Liver (tissue), 9 donors: ENCODE measurements around the gene GBGT1. TPM values are rescaled to one million over a fixed set of nuclear protein-coding genes. Genes with fewer than 3 reads are reported as not detected.

ENCODE experiments used
- DNase-seq: peaks from one replicate; pipeline ENCODE4 v3.0.0-alpha.2; 2017; ENCODE audit warnings: low spot score
- H3K27ac ChIP-seq, 2 donors: one replicate each; pipeline ENCODE4 v1.7.0; 2013; ENCODE audit warnings: inconsistent platforms in 2 of 2, low read length in 2 of 2, control low read depth in 1 of 2, low read depth in 1 of 2, mild to moderate bottlenecking in 1 of 2
- H3K27me3 ChIP-seq, 4 donors: one replicate each; pipeline versions ENCODE4 v1.6.1 to v1.7.0; 2013; ENCODE audit warnings: low read length in 3 of 4, inconsistent platforms in 1 of 4, mild to moderate bottlenecking in 1 of 4, moderate library complexity in 1 of 4; ENCODE audit not compliant: control insufficient read depth in 4 of 4, insufficient read depth in 4 of 4
- H3K36me3 ChIP-seq, 4 donors: one replicate each; pipeline versions ENCODE4 v1.6.1 to v1.7.0; 2013; ENCODE audit warnings: low read length in 3 of 4, mild to moderate bottlenecking in 3 of 4, low read depth in 1 of 4, moderate library complexity in 1 of 4; ENCODE audit not compliant: control insufficient read depth in 4 of 4, insufficient read depth in 3 of 4
- H3K4me1 ChIP-seq, 4 donors: one replicate each; pipeline versions ENCODE4 v1.6.1 to v1.7.0; 2013; ENCODE audit warnings: low read length in 3 of 4, mild to moderate bottlenecking in 3 of 4, moderate library complexity in 1 of 4; ENCODE audit not compliant: control insufficient read depth in 4 of 4, insufficient read depth in 4 of 4
- H3K4me3 ChIP-seq, 3 donors: one replicate each; pipeline versions ENCODE4 v1.6.1 to v1.7.0; 2013; ENCODE audit warnings: low read length in 3 of 3, control low read depth in 1 of 3, low read depth in 1 of 3, mild to moderate bottlenecking in 1 of 3
- H3K9ac ChIP-seq, 2 donors: one replicate each; pipeline ENCODE4 v1.7.0; 2013; ENCODE audit warnings: low read length in 2 of 2, mild to moderate bottlenecking in 2 of 2, moderate library complexity in 2 of 2, control low read depth in 1 of 2, low read depth in 1 of 2
- H3K9me3 ChIP-seq, 4 donors: one replicate each; pipeline versions ENCODE4 v1.6.1 to v1.7.0; 2013; ENCODE audit warnings: low read length in 3 of 4; ENCODE audit not compliant: control insufficient read depth in 4 of 4
- ATF3 ChIP-seq: IDR thresholded peaks from 2 replicates; pipeline ENCODE4 v1.6.1; 2016; ENCODE audit warnings: antibody characterized with exemption
- CTCF ChIP-seq: fragments of 150-350 bp; IDR thresholded peaks from 2 replicates; pipeline ENCODE4 v1.5.1; 2017; ENCODE audit warnings: improper control_type of control experiment, low read depth, low read length; ENCODE audit not compliant: missing input control
- EGR1 ChIP-seq, 2 donors: IDR thresholded peaks; 2 replicates each; pipeline ENCODE4 v1.6.1; 2016 to 2018; ENCODE audit warnings: antibody characterized with exemption in 2 of 2, low read depth in 2 of 2
- FOXA1 ChIP-seq: IDR thresholded peaks from 2 replicates; pipeline ENCODE4 v1.6.1; 2016; ENCODE audit warnings: antibody characterized with exemption
- FOXA2 ChIP-seq: IDR thresholded peaks from 2 replicates; pipeline ENCODE4 v1.6.1; 2016; ENCODE audit warnings: antibody characterized with exemption
- GABPA ChIP-seq, 2 donors: IDR thresholded peaks in 1 of 2; conservative IDR thresholded peaks in 1 of 2; 2 replicates each; pipeline ENCODE4 v1.6.1; 2016; ENCODE audit warnings: antibody characterized with exemption in 2 of 2, mild to moderate bottlenecking in 1 of 2, moderate library complexity in 1 of 2
- HNF4A ChIP-seq, 2 donors: conservative IDR thresholded peaks; 2 replicates each; pipeline ENCODE4 v1.6.1; 2016; ENCODE audit warnings: antibody characterized with exemption in 2 of 2, mild to moderate bottlenecking in 2 of 2
- HNF4G ChIP-seq: IDR thresholded peaks from 2 replicates; pipeline ENCODE4 v1.6.1; 2016; ENCODE audit warnings: antibody characterized with exemption
- JUND ChIP-seq, 2 donors: IDR thresholded peaks; 2 replicates each; pipeline ENCODE4 v1.6.1; 2016; ENCODE audit warnings: antibody characterized with exemption in 2 of 2
- MAX ChIP-seq: IDR thresholded peaks from 2 replicates; pipeline ENCODE4 v1.6.1; 2016; ENCODE audit warnings: antibody characterized with exemption
- NR2F2 ChIP-seq: IDR thresholded peaks from 2 replicates; pipeline ENCODE4 v1.6.1; 2016; ENCODE audit warnings: antibody characterized with exemption
- RAD21 ChIP-seq, 2 donors: IDR thresholded peaks; 2 replicates each; pipeline ENCODE4 v1.6.1; 2016; ENCODE audit warnings: antibody characterized with exemption in 2 of 2, mild to moderate bottlenecking in 2 of 2
- REST ChIP-seq: IDR thresholded peaks from 2 replicates; pipeline ENCODE4 v1.6.1; 2016; ENCODE audit warnings: antibody characterized with exemption, mild to moderate bottlenecking
- RXRA ChIP-seq, 2 donors: IDR thresholded peaks; 2 replicates each; pipeline ENCODE4 v1.6.1; 2017 to 2018; ENCODE audit warnings: antibody characterized with exemption in 2 of 2, mild to moderate bottlenecking in 1 of 2
- SP1 ChIP-seq: IDR thresholded peaks from 2 replicates; pipeline ENCODE4 v1.6.1; 2018; ENCODE audit warnings: antibody characterized with exemption, mild to moderate bottlenecking
- TAF1 ChIP-seq: conservative IDR thresholded peaks from 2 replicates; pipeline ENCODE4 v1.6.1; 2016; ENCODE audit warnings: antibody characterized with exemption, mild to moderate bottlenecking
- YY1 ChIP-seq: IDR thresholded peaks from 2 replicates; pipeline ENCODE4 v1.6.1; 2016; ENCODE audit warnings: antibody characterized with exemption, mild to moderate bottlenecking
- ZBTB33 ChIP-seq: IDR thresholded peaks from 2 replicates; pipeline ENCODE4 v1.6.1; 2016; ENCODE audit warnings: antibody characterized with exemption
- WGBS: extraction: QIAGEN DNeasy Blood & Tissue Kit; methylation state at CpG from one replicate; pipeline ENCODE4 v1.1.7; 2013; 5-methylcytosine and 5-hydroxymethylcytosine counted together
- polyA plus RNA-seq, 2 donors: library from polyadenylated mRNA; stranded (reverse) in 1 of 2; unstranded in 1 of 2; fragments of 200-250 nt in 1 of 2; fragments of >200 nt in 1 of 2; fragmentation: Nextera tagmentation in 1 of 2; extraction: Ambion mirVana in 1 of 2; gene quantifications; one replicate each; pipeline versions ENCODE4 v1.2.1 to v1.2.3, GENCODE V29; 2013 to 2015
- total RNA-seq, 2 donors: library from RNA; depleted of rRNA; stranded (reverse); fragments of >200 nt; gene quantifications; one replicate each; pipeline ENCODE4 v1.2.3, GENCODE V29; 2014
- donor health status: healthy.
- donor health status: healthy.
- donor health status: healthy.
- donor health status: healthy.
- donor health status: healthy.

Gene GBGT1
- total and polyA plus RNA-seq, 4 donors: 0.33 to 25.7 (median 2.3) TPM

- H3K4me1 ChIP-seq: peaks cover 5 to 42% (median 17%) of the 10 kb centered on the region in 4 donors
- no peaks in the 10 kb centered on the region for H3K9me3 ChIP-seq
- WGBS: 87% methylated on average over 13 of the region's 13 CpGs
- H3K27me3 ChIP-seq: no peaks in the 10 kb centered on the region
- no peak for TF ChIP-seq FOXA1
- no peak for TF ChIP-seq JUND (IDR thresholded peaks at IDR 0.05)
- TF ChIP-seq RXRA (IDR thresholded peaks at IDR 0.05): no peak
- no peak for TF ChIP-seq HNF4A (conservative IDR thresholded peaks at IDR 0.05)
- TF ChIP-seq ZBTB33: no peak
- TF ChIP-seq REST: no peak
- TF ChIP-seq MAX: no peak
- TF ChIP-seq HNF4G: no peak
- TF ChIP-seq CTCF: no peak
- no peak for TF ChIP-seq FOXA2
- no peak for TF ChIP-seq SP1
- TF ChIP-seq ATF3: no peak
- TF ChIP-seq YY1: no peak
- TF ChIP-seq GABPA (IDR thresholded peaks at IDR 0.05 in 1 of 2, conservative IDR thresholded peaks at IDR 0.05 in 1 of 2): no peak
- TF ChIP-seq RAD21 (IDR thresholded peaks at IDR 0.05): no peak
- no peak for TF ChIP-seq EGR1 (IDR thresholded peaks at IDR 0.05; ENCODE audit: low read depth in 2 of 2)
- TF ChIP-seq NR2F2: no peak
- no peak for TF ChIP-seq TAF1
- no peaks in the 10 kb centered on the region for H3K36me3 ChIP-seq
- H3K27ac ChIP-seq: peak overlapping the region; percentile 48 to 78
- H3K9ac ChIP-seq: peak overlapping the region in 1 of 2 donors; percentile 40
- no peak for DNase-seq
- H3K4me3 ChIP-seq: no peak overlapping the region
These were observed 20.0 kb downstream of the GBGT1 start for GRCh38 chr9:133143639-133144141.
